Measurements from ENCODE around the gene MKRN2. TPM values are rescaled to one million over a fixed set of nuclear protein-coding genes. Genes with fewer than 3 reads are reported as not detected.

MKRN2 gene
- total RNA-seq, 5 donors from 2014 or later (not counting 1 experiment from before 2014, with no cell fraction given): 22.2 to 31.7 (median 27.5) TPM

DNA sequence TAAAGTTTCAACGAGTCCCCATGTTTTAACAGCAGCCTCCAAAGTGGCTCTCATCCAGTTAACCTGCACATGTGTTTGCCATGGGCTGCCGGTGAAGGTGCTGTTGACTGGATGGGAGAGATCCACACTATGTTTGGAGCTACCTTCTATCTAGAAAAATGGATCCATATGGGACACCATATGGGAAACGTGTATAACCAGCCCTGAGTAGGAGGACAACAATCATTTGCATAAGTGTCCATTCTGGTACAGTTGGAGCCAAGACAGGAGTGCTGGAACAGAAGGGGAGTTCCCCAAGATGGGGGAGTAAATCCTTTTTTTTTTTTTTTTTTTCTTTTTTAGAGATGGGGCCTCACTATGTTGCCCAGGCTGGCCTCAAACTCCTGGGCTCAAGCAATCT lies 36.6 kb downstream of the MKRN2 start:
- Mint-ChIP-seq H3K27me3 (no peaks in the 10 kb centered on the region), H3K27ac (peak overlapping the region; percentile 18 to 21), H3K4me3 (no peak overlapping the region), H3K36me3 (peaks cover 58% of the 10 kb centered on the region), H3K4me1 (no peaks in the 10 kb centered on the region), H3K9me3 (no peaks in the 10 kb centered on the region)
- ChIA-PET CTCF (no interaction called here), POLR2A (interaction anchor here in 1 of 2 donors (0.6 kb wide), 1 partner anchor 24 kb away, joined by 3 read pairs; no protein-coding TSS in a partner anchor)
- ATAC-seq (replicated peaks in 1 of 4) (no peak), DNase-seq (no peak)
- WGBS (ENCODE audit: insufficient coverage): 100% methylated on average over 1 of the region's 3 CpGs
- H3K9me3 ChIP-seq: no peaks in the 10 kb centered on the region
- no peaks in the 10 kb centered on the region for H3K27me3 ChIP-seq (replicated peaks in 1 of 2; ENCODE audit: control insufficient read depth in 2 of 2, extremely low read depth in 1 of 2, insufficient read depth in 2 of 2, low read length in 1 of 2)
- no peaks in the 10 kb centered on the region for H3K4me1 ChIP-seq (ENCODE audit: control insufficient read depth in 1 of 2, extremely low read depth in 1 of 2, insufficient read depth in 2 of 2, low read length in 2 of 2)
- no peak overlapping the region for H3K27ac ChIP-seq (ENCODE audit: low read length)
- H3K4me3 ChIP-seq (ENCODE audit: control insufficient read depth in 1 of 2, extremely low read depth in 1 of 2, low read length in 1 of 2): no peak overlapping the region
- peaks cover 7 to 82% of the 10 kb centered on the region in 2 donors for H3K36me3 ChIP-seq (ENCODE audit: control insufficient read depth in 2 of 2, extremely low read depth in 1 of 2, insufficient read depth in 1 of 2, low read length in 1 of 2)

DNA sequence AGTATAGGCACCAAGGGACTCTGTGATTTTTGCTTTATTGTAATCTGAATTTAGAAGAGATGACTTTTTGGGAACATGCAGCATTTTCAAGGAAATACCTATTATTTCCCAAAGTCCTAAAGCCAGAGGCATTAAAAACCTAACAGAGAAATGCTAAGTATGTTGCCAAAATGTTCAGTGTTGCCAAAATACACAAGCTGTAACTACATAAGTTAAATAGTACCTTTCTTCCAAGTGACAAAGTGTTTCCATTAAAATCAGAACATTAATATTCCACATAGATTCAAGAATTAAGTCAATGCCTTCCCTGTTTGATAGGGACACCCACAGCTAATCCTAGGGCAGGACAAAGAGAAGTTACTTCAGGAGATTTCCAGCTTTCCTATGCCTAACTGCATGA lies 42.0 kb downstream of the MKRN2 start:
- ATAC-seq (replicated peaks in 1 of 4) (no peak), DNase-seq (no peak)
- H3K27me3 ChIP-seq (replicated peaks in 1 of 2; ENCODE audit: control insufficient read depth in 2 of 2, extremely low read depth in 1 of 2, insufficient read depth in 2 of 2, low read length in 1 of 2): no peaks in the 10 kb centered on the region
- H3K27ac ChIP-seq (ENCODE audit: low read length): no peak overlapping the region
- Mint-ChIP-seq H3K27ac (peak overlapping the region in 1 of 2 donors; percentile 31), H3K4me3 (no peak overlapping the region), H3K27me3 (no peaks in the 10 kb centered on the region), H3K4me1 (peaks cover 0 to 5% (median 0%) of the 10 kb centered on the region in 3 donors), H3K36me3 (peaks cover 59% of the 10 kb centered on the region), H3K9me3 (no peaks in the 10 kb centered on the region)
- no peaks in the 10 kb centered on the region for H3K9me3 ChIP-seq
- POLR2A ChIA-PET: no interaction called here
- CTCF ChIA-PET: interaction anchor here in 1 of 2 donors (0.5 to 0.6 kb wide), 2 partner anchors 104 to 1954 kb away, joined by 4 read pairs; no protein-coding TSS in a partner anchor
- H3K4me1 ChIP-seq (ENCODE audit: control insufficient read depth in 1 of 2, extremely low read depth in 1 of 2, insufficient read depth in 2 of 2, low read length in 2 of 2): no peaks in the 10 kb centered on the region
- H3K36me3 ChIP-seq (ENCODE audit: control insufficient read depth in 2 of 2, extremely low read depth in 1 of 2, insufficient read depth in 1 of 2, low read length in 1 of 2): peaks cover 9 to 89% of the 10 kb centered on the region in 2 donors
- no peak overlapping the region for H3K4me3 ChIP-seq (ENCODE audit: control insufficient read depth in 1 of 2, extremely low read depth in 1 of 2, low read length in 1 of 2)

DNA sequence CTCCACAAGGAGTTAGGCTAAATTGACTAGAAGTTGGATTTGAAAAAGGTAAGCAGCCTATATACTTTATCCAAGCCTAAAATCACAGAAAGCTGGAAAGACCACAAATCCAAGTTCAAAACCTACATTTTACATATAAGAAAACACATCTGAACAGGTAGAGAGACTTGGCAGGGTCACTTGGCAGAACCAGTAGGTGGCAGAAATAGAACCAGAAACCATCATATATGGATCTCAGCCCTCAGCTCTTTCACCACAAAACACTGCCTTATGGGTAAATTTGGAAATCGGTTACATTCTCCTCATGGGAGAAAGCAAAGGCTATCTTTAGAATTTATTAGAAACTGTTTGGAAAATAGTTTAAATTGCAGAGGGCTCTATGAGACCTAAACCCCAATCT lies 44.2 kb downstream of the MKRN2 start:
- POLR2A ChIA-PET: no interaction called here
- H3K27ac ChIP-seq (ENCODE audit: low read length): no peak overlapping the region
- H3K4me1 Mint-ChIP-seq: peaks cover 0 to 5% (median 3%) of the 10 kb centered on the region in 3 donors

GRCh38 chr3:12603969-12604368 lies 47.1 kb downstream of the MKRN2 start:
- peaks cover 0 to 5% of the 10 kb centered on the region in 2 experiments for H3K4me1 ChIP-seq (ENCODE audit: control insufficient read depth in 1 of 2, extremely low read depth in 1 of 2, insufficient read depth in 2 of 2, low read length in 2 of 2)
- peaks cover 56% of the 10 kb centered on the region for H3K36me3 Mint-ChIP-seq
- no peaks in the 10 kb centered on the region for H3K27me3 Mint-ChIP-seq
- no peak overlapping the region for H3K27ac Mint-ChIP-seq
- CTCF ChIA-PET: no interaction called here
- no peak overlapping the region for H3K4me3 ChIP-seq (ENCODE audit: control insufficient read depth in 1 of 2, extremely low read depth in 1 of 2, low read length in 1 of 2)
- no peaks in the 10 kb centered on the region for H3K9me3 ChIP-seq
- peaks cover 5 to 11% (median 8%) of the 10 kb centered on the region in 3 donors for H3K4me1 Mint-ChIP-seq
- POLR2A ChIA-PET: no interaction called here
- ATAC-seq (replicated peaks in 1 of 4) (no peak), DNase-seq (no peak)
- H3K27ac ChIP-seq (ENCODE audit: low read length): no peak overlapping the region
- H3K9me3 Mint-ChIP-seq: no peaks in the 10 kb centered on the region
- H3K36me3 ChIP-seq (ENCODE audit: control insufficient read depth in 2 of 2, extremely low read depth in 1 of 2, insufficient read depth in 1 of 2, low read length in 1 of 2): peaks cover 14 to 80% of the 10 kb centered on the region in 2 donors
- H3K27me3 ChIP-seq (replicated peaks in 1 of 2; ENCODE audit: control insufficient read depth in 2 of 2, extremely low read depth in 1 of 2, insufficient read depth in 2 of 2, low read length in 1 of 2): no peaks in the 10 kb centered on the region
- WGBS (ENCODE audit: insufficient coverage): 83% methylated on average over 2 of the region's 2 CpGs
- H3K4me3 Mint-ChIP-seq: no peak overlapping the region

More for the DNA sequence above, 44.2 kb downstream of the MKRN2 start:
- DNase-seq (no peak), ATAC-seq (replicated peaks in 1 of 4) (no peak)
- no peak overlapping the region for H3K4me3 ChIP-seq (ENCODE audit: control insufficient read depth in 1 of 2, extremely low read depth in 1 of 2, low read length in 1 of 2)
- Mint-ChIP-seq H3K27ac (no peak overlapping the region), H3K27me3 (no peaks in the 10 kb centered on the region), H3K4me3 (no peak overlapping the region), H3K9me3 (no peaks in the 10 kb centered on the region), H3K36me3 (peaks cover 46% of the 10 kb centered on the region)
- CTCF ChIA-PET: interaction anchor here in 1 of 2 donors (0.6 kb wide), 1 partner anchor 16 kb away, joined by 3 read pairs; no protein-coding TSS in a partner anchor
- no peaks in the 10 kb centered on the region for H3K4me1 ChIP-seq (ENCODE audit: control insufficient read depth in 1 of 2, extremely low read depth in 1 of 2, insufficient read depth in 2 of 2, low read length in 2 of 2)
- WGBS (ENCODE audit: insufficient coverage): no CpG with 5 or more reads among the region's 1 CpG
- no peaks in the 10 kb centered on the region for H3K27me3 ChIP-seq (replicated peaks in 1 of 2; ENCODE audit: control insufficient read depth in 2 of 2, extremely low read depth in 1 of 2, insufficient read depth in 2 of 2, low read length in 1 of 2)
- H3K9me3 ChIP-seq: no peaks in the 10 kb centered on the region
- H3K36me3 ChIP-seq (ENCODE audit: control insufficient read depth in 2 of 2, extremely low read depth in 1 of 2, insufficient read depth in 1 of 2, low read length in 1 of 2): peaks cover 8 to 86% of the 10 kb centered on the region in 2 donors

DNA sequence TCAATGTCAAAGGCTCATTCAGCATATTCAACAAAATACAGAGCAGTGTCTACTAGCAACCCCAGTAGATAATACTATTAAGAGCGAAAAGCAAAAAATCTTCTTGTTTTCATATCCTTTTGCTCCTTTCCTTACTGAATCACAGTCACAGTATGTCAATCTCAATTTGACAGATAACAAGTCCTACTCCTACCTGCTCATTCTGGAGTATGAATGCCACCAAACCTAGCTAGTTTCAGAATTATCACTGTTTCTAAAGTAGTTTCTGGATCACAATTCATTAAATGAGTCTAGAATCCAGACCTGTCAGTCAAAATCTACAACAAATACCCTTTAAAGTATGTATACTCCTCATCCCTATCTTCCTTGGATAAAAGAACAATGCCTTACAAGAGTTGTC lies 51.5 kb downstream of the MKRN2 start:
- ChIA-PET POLR2A (interaction anchor here (0.6 kb wide), 2 partner anchors 8 to 51 kb away, joined by 4 to 6 read pairs; no protein-coding TSS in a partner anchor), CTCF (interaction anchor here in 1 of 2 donors (0.6 to 1.0 kb wide), 2 partner anchors 17 to 129 kb away, joined by 3 to 7 read pairs; no protein-coding TSS in a partner anchor)
- Mint-ChIP-seq H3K27me3 (no peaks in the 10 kb centered on the region), H3K36me3 (peaks cover 45% of the 10 kb centered on the region), H3K4me1 (peaks cover 18 to 30% (median 24%) of the 10 kb centered on the region in 3 donors), H3K9me3 (no peaks in the 10 kb centered on the region), H3K27ac (no peak overlapping the region), H3K4me3 (no peak overlapping the region)
- H3K4me1 ChIP-seq (ENCODE audit: control insufficient read depth in 1 of 2, extremely low read depth in 1 of 2, insufficient read depth in 2 of 2, low read length in 2 of 2): peaks cover 5 to 11% of the 10 kb centered on the region in 2 experiments
- 100% methylated on average over 1 of the region's 1 CpG for WGBS (ENCODE audit: insufficient coverage)
- no peak overlapping the region for H3K27ac ChIP-seq (ENCODE audit: low read length)
- no peaks in the 10 kb centered on the region for H3K27me3 ChIP-seq (replicated peaks in 1 of 2; ENCODE audit: control insufficient read depth in 2 of 2, extremely low read depth in 1 of 2, insufficient read depth in 2 of 2, low read length in 1 of 2)
- ATAC-seq (replicated peaks in 1 of 4) (no peak), DNase-seq (no peak)
- no peaks in the 10 kb centered on the region for H3K9me3 ChIP-seq
- peaks cover 8 to 57% of the 10 kb centered on the region in 2 donors for H3K36me3 ChIP-seq (ENCODE audit: control insufficient read depth in 2 of 2, extremely low read depth in 1 of 2, insufficient read depth in 1 of 2, low read length in 1 of 2)
- H3K4me3 ChIP-seq (ENCODE audit: control insufficient read depth in 1 of 2, extremely low read depth in 1 of 2, low read length in 1 of 2): no peak overlapping the region

- ATAC-seq (replicated peaks in 1 of 4) (no peak), DNase-seq (no peak)
- Mint-ChIP-seq H3K9me3 (no peaks in the 10 kb centered on the region), H3K4me1 (peaks cover 32 to 51% (median 43%) of the 10 kb centered on the region in 3 donors), H3K36me3 (peaks cover 49% of the 10 kb centered on the region), H3K4me3 (no peak overlapping the region), H3K27ac (no peak overlapping the region), H3K27me3 (no peaks in the 10 kb centered on the region)
- Histone ChIP-seq H3K4me1 (ENCODE audit: control insufficient read depth in 1 of 2, extremely low read depth in 1 of 2, insufficient read depth in 2 of 2, low read length in 2 of 2) (peaks cover 8 to 13% of the 10 kb centered on the region in 2 experiments), H3K27me3 (replicated peaks in 1 of 2; ENCODE audit: control insufficient read depth in 2 of 2, extremely low read depth in 1 of 2, insufficient read depth in 2 of 2, low read length in 1 of 2) (no peaks in the 10 kb centered on the region), H3K4me3 (ENCODE audit: control insufficient read depth in 1 of 2, extremely low read depth in 1 of 2, low read length in 1 of 2) (no peak overlapping the region), H3K36me3 (ENCODE audit: control insufficient read depth in 2 of 2, extremely low read depth in 1 of 2, insufficient read depth in 1 of 2, low read length in 1 of 2) (peaks cover 5 to 58% of the 10 kb centered on the region in 2 donors), H3K9me3 (no peaks in the 10 kb centered on the region), H3K27ac (ENCODE audit: low read length) (no peak overlapping the region)
- WGBS (ENCODE audit: insufficient coverage): 73% methylated on average over 4 of the region's 5 CpGs
- CTCF ChIA-PET: interaction anchor here in 1 of 2 donors (0.5 kb wide), 1 partner anchor 1574 kb away, joined by 3 read pairs; no protein-coding TSS in a partner anchor
- POLR2A ChIA-PET: interaction anchor here in 1 of 2 donors (0.5 kb wide), 1 partner anchor 54 kb away, joined by 7 read pairs; no protein-coding TSS in a partner anchor
Measured at GRCh38 chr3:12611117-12611516, 54.2 kb downstream of the MKRN2 start.
